SH-SY5Y (cell line): Measurements from ENCODE around the gene IGF1.

Experiments used
- GATA2 ChIP-seq: IDR thresholded peaks from 2 replicates; pipeline ENCODE4 v1.6.1; 2011; ENCODE audit warnings: mild to moderate bottlenecking, low read depth, low read length
- GATA3 ChIP-seq: IDR thresholded peaks from 2 replicates; pipeline ENCODE4 v1.6.1; 2011; ENCODE audit warnings: low read depth, mild to moderate bottlenecking, low read length, moderate library complexity

DNA sequence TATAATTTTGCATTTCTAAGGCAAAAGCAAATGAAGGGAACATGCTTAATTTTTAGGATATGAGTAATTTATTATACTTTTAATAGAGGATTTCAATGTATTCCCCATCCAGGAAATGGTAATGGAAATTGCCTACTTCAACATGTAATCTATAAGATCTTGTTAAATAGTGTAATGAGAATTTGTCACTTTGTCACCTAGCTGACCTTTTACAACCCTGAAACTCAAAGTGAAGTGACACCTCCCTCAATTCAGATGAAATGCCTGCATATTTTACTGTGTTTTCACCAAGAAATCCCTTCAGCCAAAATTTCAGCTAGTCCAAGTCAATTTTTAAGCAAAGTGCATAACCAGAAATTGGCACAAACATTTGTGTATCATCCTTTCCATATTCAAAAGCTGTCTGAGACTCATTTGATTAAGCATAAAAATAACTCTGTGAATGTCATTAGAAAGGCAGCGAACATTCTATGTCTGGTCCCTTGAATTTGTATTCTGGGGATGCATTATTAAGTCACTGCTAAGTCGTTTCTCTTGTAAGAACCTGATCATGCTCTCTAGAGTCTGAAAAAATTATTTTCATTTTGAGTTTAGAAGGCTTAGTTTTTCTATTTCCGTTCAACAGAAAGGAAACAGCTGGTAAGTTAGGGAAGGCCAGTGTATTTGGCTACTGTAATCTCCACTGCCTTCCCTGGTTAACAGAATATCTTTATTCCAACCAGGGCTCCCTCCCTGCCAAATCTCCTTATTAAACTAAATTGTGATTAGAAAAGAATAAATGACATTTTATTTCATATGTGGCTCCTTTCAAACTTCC is 100.8 kb downstream of the IGF1 start:
- TF ChIP-seq GATA3 (no peak), GATA2 (no peak)
